HG02884 (cell line): ENCODE results near the gene ASCC3.
A peak's percentile ranks its signal among the peaks of the same experiment; 100 is the strongest.
"Not testable (repeated sequence)": the region's sequence is repeated elsewhere in the genome, so short reads cannot be mapped to it uniquely, and the experiment has no call there.

Source experiments
- ATAC-seq: cut with Tn5 transposase; IDR thresholded peaks from one replicate; pipeline ENCODE4 v1.9.1; 2021; ENCODE audit warnings: mild to moderate bottlenecking, moderate library complexity; ENCODE audit not compliant: unreplicated experiment

The ASCC3 gene

GRCh38 chr6:100809346-100809745 is 71.8 kb downstream of the ASCC3 start:
- ATAC-seq = no peak

DNA sequence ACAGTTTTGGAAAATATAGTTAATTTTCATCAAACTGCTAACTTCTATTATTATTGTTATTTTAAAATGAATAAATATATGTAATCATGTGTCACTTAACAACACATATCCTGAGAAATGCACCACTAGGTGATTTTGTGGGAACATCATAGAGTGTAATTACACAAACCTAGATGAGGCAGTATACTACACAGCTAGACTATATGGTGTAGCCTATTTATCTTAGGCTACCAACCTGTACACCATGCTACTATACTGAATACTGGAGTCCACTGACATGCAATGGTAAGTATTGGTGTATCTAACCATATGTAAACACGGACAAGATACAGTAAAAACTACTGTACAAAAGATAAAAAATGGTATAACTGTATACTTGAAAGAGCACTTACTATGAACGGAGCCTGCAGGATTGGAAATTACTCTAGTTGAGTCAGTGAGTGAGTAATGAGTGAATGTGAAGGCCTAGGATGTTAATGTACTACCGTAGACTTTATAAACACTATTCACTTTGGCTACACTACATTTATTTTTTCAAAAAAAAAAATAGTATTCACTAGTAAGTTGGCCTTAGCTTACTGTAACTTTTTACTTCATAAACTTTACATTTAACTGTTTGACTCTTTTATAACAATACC is 72.4 kb downstream of the ASCC3 start:
- ATAC-seq = no peak

- no peak for ATAC-seq
These were observed 74.8 kb downstream of the ASCC3 start for GRCh38 chr6:100806296-100806695.

GRCh38 chr6:100803264-100804045 is 77.7 kb downstream of the ASCC3 start:
- no peak for ATAC-seq

DNA sequence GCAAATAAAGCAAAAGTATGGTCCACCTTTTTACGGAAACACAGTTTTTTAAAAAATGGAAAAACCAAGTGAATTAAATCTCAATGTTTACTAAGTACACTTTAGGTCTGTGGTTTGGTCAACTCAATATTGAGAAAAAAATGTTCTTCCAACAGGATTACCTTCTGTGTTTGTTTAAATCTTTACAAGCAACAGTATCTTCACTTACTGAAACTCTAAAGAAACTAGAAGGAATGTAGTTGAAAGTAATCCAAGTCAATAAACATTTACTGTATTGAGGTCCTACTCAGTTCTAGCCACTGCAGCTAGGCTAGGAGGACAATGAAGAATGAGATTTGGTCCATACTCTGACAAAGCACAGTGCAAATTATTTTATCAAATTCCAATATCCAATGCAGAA is 80.1 kb downstream of the ASCC3 start:
- no peak for ATAC-seq

GRCh38 chr6:100796049-100796823 is 84.9 kb downstream of the ASCC3 start:
- peak; percentile 94 for ATAC-seq

- ATAC-seq = no peak
These were observed 91.0 kb downstream of the ASCC3 start for GRCh38 chr6:100790084-100790483.

DNA sequence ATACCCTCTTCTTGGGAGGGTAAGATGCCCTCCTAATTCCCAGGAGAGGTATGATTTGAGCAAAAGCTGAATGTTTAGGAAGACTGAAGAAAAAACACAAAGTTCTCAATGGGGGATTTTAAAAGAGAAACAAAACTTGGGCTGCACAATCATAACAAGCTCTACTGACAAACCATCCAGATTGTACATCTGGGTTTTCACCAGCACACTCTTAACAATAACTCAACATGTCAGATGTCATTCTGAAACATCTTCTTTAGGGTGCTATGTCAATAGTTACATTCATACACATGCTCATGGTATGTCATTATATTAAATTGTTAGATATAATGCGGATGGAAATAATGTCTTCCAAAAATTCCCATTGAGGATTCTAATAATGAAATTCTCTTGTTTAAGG is 95.1 kb downstream of the ASCC3 start:
- ATAC-seq = no peak

- no peak for ATAC-seq
These were observed 100.5 kb downstream of the ASCC3 start for GRCh38 chr6:100780648-100781047.

- ATAC-seq = no peak
These were observed 105.5 kb downstream of the ASCC3 start for GRCh38 chr6:100775667-100776066.

- ATAC-seq = no peak
These were observed 106.4 kb downstream of the ASCC3 start for GRCh38 chr6:100774681-100775080.

DNA sequence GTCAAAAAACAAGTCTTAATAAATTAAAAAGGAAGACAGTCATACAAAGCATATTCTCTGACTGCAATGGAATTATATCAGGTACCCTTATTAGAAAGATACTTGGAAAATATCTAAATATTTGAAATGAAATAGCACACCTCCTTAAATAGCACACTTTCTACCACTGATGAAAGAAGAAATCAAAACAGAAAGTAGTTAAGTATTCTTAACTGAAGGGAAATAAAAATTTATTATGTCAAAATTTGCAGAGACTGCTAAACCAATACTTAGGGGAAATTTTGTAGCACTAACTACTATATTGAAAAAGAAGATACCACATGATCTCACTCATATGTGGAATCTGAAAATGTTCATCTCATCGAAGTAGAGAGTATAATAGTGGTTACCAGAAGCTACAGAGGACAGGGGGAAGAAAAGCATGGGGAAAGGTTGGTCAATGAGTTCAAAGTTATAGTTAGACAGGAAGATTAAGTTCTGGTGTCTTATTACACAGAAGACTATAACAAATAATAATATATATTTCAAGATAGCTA is 112.2 kb downstream of the ASCC3 start:
- no peak for ATAC-seq

DNA sequence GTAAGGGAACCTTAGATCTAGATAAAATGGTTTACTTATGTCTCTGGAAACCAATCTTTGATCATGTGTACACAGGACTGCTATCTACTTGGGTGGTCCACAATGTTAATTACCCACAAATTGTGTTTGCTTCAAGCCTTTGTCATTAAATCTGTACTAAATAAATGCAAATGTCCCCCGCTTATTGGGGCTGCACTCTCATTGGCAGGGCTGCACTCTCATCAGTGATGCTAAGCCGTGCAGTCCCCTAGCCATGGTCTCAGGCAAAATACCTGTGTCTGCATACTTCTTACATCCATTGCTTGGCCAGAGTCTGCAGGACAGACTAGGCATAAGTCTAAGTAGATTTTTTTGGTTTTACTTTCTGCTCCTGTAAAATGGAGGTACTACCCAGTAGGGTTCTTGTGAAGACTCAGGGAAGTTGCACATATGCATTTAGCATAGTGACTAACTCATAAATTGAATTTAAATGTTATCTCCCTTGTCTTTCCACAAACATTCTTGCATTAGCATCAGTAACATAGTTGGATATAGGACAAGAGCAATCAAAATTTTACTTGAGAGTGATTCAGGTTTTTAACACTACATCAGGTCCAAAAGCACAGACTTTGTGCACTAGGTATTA is 117.4 kb downstream of the ASCC3 start:
- ATAC-seq = no peak

GRCh38 chr6:100761841-100762240 is 119.3 kb downstream of the ASCC3 start:
- no peak for ATAC-seq

- ATAC-seq = not testable (repeated sequence)
These were observed 122.7 kb downstream of the ASCC3 start for GRCh38 chr6:100758386-100758785.

GRCh38 chr6:100753421-100753820 is 127.7 kb downstream of the ASCC3 start:
- ATAC-seq = no peak

DNA sequence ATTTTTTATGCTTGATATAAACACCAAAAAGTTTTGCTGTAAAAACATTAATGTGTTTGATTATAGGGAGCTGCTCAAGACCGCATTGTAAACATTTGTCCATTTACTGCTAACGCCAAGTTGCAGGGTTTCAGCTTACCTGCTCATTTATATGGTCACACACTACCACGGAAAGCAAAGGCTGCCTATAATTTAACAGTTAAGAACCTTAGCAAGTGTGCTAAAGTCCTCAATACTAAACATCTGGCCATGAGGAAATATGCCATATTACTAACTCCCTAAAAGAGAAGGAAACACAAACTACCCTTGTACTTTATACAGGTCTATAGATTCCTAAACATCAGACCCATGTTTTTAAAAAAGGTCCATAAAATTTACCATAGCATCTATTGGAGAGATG is 129.5 kb downstream of the ASCC3 start:
- no peak for ATAC-seq

DNA sequence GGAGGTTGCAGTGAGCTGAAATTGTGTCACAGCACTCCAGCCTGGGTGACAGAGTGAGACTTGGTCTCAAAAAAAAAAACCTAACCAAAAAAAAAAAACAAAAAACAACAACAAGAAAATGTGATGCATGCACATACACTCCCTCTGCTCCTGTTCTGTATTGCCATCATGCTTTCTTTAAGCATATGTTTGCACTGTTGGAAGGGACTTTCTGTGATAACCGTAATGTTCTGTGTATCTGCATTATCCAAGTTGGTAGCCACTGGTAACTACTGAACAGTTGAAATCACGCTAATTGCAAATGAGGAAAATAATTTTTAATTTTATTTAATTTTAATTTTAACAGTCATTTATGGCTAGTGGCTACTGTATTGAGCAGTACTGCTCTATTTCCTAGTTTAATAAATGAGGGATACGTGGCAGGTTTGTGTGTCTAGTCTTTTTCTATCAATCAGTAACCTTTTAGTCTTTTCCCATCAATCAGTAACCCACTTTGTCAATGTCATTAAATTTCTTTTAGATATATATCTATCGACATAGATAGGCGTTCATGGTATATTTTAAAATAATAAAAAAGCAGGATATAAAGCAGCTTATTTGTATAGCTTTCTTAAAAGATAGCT is 135.6 kb downstream of the ASCC3 start:
- no peak for ATAC-seq

DNA sequence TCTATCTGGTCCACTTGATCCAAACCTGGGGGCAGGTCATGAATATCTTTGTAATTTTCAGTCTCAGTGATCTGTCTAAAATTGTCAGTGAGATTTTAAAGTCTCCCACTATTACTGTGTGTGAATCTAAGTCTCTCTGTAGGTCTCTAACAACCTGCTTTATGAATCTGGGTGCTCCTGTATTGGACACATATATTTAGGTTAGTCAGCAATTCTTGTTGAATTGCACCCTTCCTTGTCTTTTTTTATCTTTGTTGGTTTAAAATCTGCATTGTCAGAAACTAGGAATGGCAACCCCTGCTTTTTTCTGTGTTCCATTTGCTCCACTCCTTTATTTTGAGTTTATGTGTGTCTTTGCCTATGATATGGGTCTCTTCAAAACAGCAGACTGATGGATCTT is 140.7 kb downstream of the ASCC3 start:
- ATAC-seq = no peak

DNA sequence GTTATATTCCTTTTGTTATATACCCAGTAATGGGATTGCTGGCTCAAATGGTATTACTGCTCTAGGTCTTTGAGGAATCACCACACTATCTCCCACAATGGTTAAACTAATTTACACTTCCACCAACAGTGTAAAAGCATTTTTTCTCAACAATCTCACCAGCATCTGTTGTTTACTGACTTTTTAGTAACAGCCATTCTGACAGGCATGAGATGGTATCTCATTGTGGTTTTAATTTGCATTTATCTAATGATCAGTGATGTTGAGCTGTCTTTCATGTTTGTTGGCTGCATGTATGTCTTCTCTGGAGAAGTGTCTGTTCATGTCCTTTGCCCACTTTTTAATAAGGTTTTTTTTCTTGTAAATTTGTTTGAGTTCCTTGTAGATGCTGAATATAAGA is 143.4 kb downstream of the ASCC3 start:
- not testable (repeated sequence) for ATAC-seq

DNA sequence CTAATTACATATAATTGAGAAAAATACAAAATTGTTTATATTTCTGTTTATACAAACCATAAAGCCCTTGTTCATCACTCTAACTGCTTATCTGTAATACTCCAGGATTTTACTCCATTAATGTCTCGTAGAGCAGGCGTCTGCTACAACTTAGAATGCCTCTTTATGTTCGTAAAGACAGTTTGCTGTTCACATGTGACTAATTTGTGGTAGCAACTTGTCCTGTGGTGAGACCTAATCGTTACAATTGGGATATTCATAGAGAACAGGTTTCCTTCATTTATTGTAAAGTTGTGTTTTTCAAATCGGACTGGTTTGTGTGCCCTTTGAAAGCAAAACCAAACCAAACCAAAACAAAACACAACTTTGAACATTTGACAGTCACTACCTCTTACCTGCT is 149.7 kb downstream of the ASCC3 start:
- ATAC-seq = no peak
